Glutamatergic neuron (in vitro differentiated cells): ENCODE data around the gene SH3BP1. TPM values are rescaled to one million over a fixed set of nuclear protein-coding genes. Genes with fewer than 3 reads are reported as not detected.
A peak's percentile ranks its signal among the peaks of the same experiment; 100 is the strongest.

Experiments used
- DNase-seq: peaks from one replicate; pipeline ENCODE4 v3.0.0; 2022
- H3K27ac Mint-ChIP-seq: one replicate; pipeline ENCODE4 v1.8.0; 2020; ENCODE audit warnings: mild to moderate bottlenecking, mixed read lengths, inconsistent platforms; ENCODE audit not compliant: unreplicated experiment
- H3K27me3 Mint-ChIP-seq: one replicate; pipeline ENCODE4 v1.8.0; 2020; ENCODE audit warnings: mild to moderate bottlenecking, moderate library complexity, mixed read lengths, inconsistent platforms; ENCODE audit not compliant: unreplicated experiment
- H3K36me3 Mint-ChIP-seq: one replicate; pipeline ENCODE4 v1.8.0; 2020; ENCODE audit warnings: mild to moderate bottlenecking, mixed read lengths, inconsistent platforms; ENCODE audit not compliant: unreplicated experiment
- H3K4me1 Mint-ChIP-seq: one replicate; pipeline ENCODE4 v1.8.0; 2020; ENCODE audit warnings: mild to moderate bottlenecking, low read depth, mixed read lengths, inconsistent platforms; ENCODE audit not compliant: unreplicated experiment
- H3K4me3 Mint-ChIP-seq: one replicate; pipeline ENCODE4 v1.8.0; 2020; ENCODE audit warnings: mild to moderate bottlenecking, mixed read lengths, inconsistent platforms; ENCODE audit not compliant: unreplicated experiment
- H3K9me3 Mint-ChIP-seq: one replicate; pipeline ENCODE4 v1.8.0; 2020; ENCODE audit warnings: mild to moderate bottlenecking, moderate library complexity, mixed read lengths, inconsistent platforms; ENCODE audit not compliant: unreplicated experiment
- total RNA-seq: library from RNA; stranded (reverse); fragmentation: NEBNext Ultra II Directional; extraction: Animal tissue kit (Norgen Biotek cat#: 25700); gene quantifications from one replicate; pipeline ENCODE4 v1.2.1, GENCODE V29; 2021; ENCODE audit not compliant: unreplicated experiment
- TF ChIP-seq, protein P1 (sequence below): fragments of 200-600 bp; sonication (generic); IDR thresholded peaks from one replicate; pipeline ENCODE4 v1.5.0; 2021; ENCODE audit not compliant: partially characterized antibody, unreplicated experiment

The SH3BP1 gene
- total RNA-seq, 1 donor from 2014 or later: 12.7 TPM

DNA sequence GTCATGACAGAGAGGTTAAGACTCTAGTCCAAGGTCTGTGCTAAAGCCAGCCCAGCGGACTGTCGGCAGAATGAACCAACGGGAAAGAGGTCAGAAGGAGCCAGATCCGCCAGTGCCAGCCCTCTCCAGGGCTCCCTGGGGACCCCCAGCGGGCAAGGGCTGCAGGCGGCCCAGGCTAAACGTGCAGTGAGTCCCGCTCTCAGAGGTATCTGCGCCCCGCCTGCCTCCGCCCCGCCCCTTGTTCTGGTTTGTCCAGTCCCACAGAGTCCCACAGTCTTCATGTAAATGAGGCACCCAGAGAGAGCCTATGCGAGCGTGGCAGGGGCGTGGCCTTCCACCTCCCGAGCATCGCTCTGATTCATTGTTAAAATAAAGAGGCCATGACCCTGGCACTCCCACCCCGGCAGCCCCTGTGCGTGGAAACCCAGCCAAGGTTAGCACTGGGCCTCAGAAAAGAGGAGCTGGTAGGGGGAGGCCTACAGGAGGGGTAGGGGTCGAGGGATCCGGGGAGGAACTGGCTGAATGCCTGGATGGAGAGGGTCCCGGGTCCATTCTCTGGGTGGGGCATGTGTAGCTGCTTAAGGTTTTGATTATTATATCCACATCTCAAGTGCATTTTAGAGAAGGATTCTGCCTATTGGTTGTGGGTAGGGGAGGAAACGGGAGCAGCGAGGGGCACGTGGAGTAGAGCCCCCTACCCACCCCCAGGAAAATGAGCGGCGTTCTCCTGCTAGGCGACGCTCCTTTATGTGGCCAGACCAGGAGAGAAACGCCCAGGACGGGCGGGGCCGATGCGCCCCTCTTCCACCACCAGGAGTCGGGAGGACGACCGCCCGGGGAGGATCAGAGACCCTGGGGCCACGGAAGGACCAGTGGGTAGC, 57.4 kb downstream of the SH3BP1 start, which contains the start of gene TRIOBP:
TSS of gene TRIOBP (plus strand) at position 392 of the 881 bp plus-strand sequence. CDS start 4,318 bp downstream, outside the sequence.
- Mint-ChIP-seq H3K4me1 (peaks cover 2% of the 10 kb centered on the region), H3K36me3 (no peaks in the 10 kb centered on the region), H3K9me3 (peaks cover 1% of the 10 kb centered on the region), H3K27ac (peak within 1 kb of the TSS; percentile 96), H3K4me3 (peak within 1 kb of the TSS; percentile 97), H3K27me3 (no peaks in the 10 kb centered on the region)
- TF ChIP-seq, protein P1, sequence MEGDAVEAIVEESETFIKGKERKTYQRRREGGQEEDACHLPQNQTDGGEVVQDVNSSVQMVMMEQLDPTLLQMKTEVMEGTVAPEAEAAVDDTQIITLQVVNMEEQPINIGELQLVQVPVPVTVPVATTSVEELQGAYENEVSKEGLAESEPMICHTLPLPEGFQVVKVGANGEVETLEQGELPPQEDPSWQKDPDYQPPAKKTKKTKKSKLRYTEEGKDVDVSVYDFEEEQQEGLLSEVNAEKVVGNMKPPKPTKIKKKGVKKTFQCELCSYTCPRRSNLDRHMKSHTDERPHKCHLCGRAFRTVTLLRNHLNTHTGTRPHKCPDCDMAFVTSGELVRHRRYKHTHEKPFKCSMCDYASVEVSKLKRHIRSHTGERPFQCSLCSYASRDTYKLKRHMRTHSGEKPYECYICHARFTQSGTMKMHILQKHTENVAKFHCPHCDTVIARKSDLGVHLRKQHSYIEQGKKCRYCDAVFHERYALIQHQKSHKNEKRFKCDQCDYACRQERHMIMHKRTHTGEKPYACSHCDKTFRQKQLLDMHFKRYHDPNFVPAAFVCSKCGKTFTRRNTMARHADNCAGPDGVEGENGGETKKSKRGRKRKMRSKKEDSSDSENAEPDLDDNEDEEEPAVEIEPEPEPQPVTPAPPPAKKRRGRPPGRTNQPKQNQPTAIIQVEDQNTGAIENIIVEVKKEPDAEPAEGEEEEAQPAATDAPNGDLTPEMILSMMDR: peak; percentile 61
- peak; percentile 99 for DNase-seq

DNA sequence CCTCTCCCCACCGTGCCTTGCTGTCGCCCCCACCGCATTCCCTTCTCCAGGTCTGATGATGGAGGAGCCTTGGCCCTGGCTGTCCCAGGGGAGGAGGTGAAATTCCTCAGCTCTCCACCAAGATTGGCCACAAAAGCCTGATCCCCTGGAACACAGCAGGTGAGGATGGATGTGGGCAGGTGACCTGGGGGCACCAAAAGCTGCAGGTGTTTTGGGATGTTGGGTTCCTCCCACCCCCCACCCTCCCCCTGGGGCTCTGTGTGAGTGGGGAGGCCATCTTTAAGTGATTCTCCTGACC, 58.0 kb downstream of the SH3BP1 start:
- no peak for DNase-seq
- Mint-ChIP-seq H3K27me3 (no peaks in the 10 kb centered on the region), H3K4me3 (peak overlapping the region; percentile 97), H3K9me3 (peaks cover 1% of the 10 kb centered on the region), H3K4me1 (peaks cover 2% of the 10 kb centered on the region), H3K27ac (peak overlapping the region; percentile 96), H3K36me3 (no peaks in the 10 kb centered on the region)
- TF ChIP-seq, protein P1: no peak

DNA sequence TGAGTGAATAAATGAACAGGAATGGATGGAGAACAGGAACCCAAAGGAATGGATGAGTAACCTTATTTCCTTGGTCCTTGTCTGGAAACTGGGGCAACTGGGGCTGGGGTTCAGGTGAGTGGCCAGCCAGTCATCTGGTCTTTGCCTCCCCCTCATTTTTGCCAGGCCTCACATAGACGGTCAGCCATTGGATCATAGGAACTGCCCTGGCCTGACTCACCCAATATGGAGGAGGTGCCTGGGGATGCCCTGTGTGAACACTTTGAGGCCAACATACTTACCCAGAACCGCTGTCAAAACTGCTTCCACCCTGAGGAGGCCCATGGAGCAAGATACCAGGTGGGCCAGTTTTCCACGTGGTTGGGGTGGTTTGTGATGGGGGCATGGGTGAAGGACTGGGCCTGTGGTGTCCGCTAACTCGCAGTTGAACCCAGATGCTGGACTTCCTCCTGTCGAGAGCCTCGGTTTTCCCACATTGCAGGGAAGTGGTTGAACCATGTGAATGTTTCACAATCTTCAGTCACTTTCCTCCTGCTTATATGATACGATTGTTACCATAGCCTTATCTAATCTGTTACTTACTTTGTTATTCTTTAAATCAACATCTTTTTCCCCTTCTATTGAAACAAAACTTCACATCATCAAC, 61.8 kb downstream of the SH3BP1 start:
- H3K4me3 Mint-ChIP-seq: no peak overlapping the region
- DNase-seq: no peak
- no peaks in the 10 kb centered on the region for H3K4me1 Mint-ChIP-seq
- H3K27ac Mint-ChIP-seq: no peak overlapping the region
- TF ChIP-seq, protein P1: no peak
- no peaks in the 10 kb centered on the region for H3K36me3 Mint-ChIP-seq
- peaks cover 6% of the 10 kb centered on the region for H3K27me3 Mint-ChIP-seq
- H3K9me3 Mint-ChIP-seq: peaks cover 4% of the 10 kb centered on the region

DNA sequence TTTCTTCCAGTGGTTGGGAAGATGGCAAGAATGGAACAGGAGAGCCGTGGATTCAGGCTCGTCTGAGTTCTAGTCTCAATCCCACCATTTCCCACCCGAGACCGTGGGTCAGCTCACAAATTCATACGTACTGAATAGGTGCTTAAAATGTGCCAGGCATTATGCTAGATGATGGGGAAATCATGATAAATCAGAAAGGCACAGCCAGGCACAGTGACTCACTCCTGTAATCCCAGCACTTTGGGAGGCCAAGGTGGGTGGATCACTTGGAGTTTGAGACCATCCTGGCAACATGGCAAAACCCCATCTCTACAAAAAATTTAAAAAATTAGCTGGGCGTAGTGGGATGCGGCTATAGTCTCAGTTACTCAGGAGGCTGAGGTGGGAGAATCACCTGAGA, 64.4 kb downstream of the SH3BP1 start:
- TF ChIP-seq, protein P1: no peak
- Mint-ChIP-seq H3K36me3 (no peaks in the 10 kb centered on the region), H3K4me3 (no peak overlapping the region), H3K9me3 (peaks cover 3% of the 10 kb centered on the region), H3K4me1 (no peaks in the 10 kb centered on the region), H3K27me3 (peaks cover 6% of the 10 kb centered on the region), H3K27ac (no peak overlapping the region)
- no peak for DNase-seq

DNA sequence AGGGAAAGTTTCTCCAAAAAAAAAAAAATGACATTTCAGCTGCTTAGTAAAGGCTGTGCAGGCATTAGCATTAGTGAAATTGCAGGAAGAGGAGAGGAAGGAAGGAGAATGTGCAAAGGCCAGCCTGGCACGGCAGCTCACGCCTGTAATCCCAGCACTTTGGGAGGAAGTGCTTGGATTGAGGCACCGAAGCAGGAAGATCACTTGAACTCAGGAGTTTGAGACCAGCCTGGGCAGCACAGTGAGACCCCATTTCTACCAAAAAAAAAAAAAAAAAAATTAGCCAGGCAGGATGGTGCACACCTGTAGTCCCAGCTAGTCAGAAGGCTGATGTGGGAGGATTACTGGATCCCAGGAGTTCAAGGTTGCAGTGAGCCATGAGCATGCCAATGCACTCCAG, 65.2 kb downstream of the SH3BP1 start:
- Mint-ChIP-seq H3K27me3 (peaks cover 6% of the 10 kb centered on the region), H3K36me3 (no peaks in the 10 kb centered on the region), H3K27ac (no peak overlapping the region), H3K9me3 (peaks cover 3% of the 10 kb centered on the region), H3K4me1 (no peaks in the 10 kb centered on the region), H3K4me3 (no peak overlapping the region)
- DNase-seq: no peak
- TF ChIP-seq, protein P1: no peak
